Body of pancreas (tissue), 4 donors: ENCODE data around the gene PDE8B.

Source experiments
- CTCF ChIP-seq, 7 experiments: fragments of 450-650 bp in 4 of 7; fragments of 200-600 bp in 3 of 7; sonication (generic) in 3 of 7; IDR thresholded peaks; one replicate each; pipeline ENCODE4 v1.5.1; 2016 to 2019; ENCODE audit warnings: antibody characterized with exemption in 7 of 7
- POLR2A ChIP-seq, 3 donors: fragments of 450-650 bp; IDR thresholded peaks; one replicate each; pipeline ENCODE4 v1.6.1; 2016; ENCODE audit warnings: antibody characterized with exemption in 3 of 3, mild to moderate bottlenecking in 2 of 3

GRCh38 chr5:77449981-77450380 is 239.5 kb downstream of the PDE8B start:
- TF ChIP-seq CTCF (IDR thresholded peaks at IDR 0.05): no peak
- no peak for TF ChIP-seq POLR2A (IDR thresholded peaks at IDR 0.05)
